Stimulated activated CD4-positive, alpha-beta T cell treated with anti-CD3 and anti-CD28 coated beads, Interleukin-2, amount 100 ng/mL, for 4 hours (primary cell): ENCODE results near the gene DIDO1.

Experiments
- DNase-seq: peaks from one replicate; pipeline ENCODE4 v3.0.0-alpha.2; 2020; ENCODE audit warnings: low read depth

DIDO1 gene

GRCh38 chr20:62926229-62927127, at the start of gene DIDO1:
Gene DIDO1, minus strand, starts transcription at chr20:62926505.
- DNase-seq, result peak; percentile 87

DNA sequence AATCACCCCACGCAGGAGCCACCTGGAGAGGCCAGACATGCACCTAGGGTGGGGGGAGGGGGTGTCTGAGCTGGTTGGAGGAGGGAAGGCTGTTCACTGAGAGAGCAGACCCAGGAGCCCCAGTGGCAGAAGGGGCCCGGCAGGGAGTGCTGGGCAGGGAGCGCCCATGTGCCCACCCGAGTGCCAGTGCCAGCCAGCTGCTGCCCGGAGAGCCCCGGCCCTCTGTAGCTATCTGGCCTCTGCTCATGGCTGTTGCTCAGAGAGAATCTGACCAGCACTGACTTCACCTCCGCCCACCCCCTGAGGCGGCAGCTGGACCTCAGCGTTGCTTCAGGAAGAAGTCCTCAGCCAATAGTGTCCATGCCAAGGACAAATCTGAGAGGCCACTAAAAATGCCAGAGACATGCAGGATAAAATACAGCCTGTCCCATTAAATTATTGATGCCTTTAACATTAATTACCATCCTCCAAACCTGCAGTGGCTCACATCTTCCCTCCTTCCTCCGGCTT, 49.0 kb upstream of the DIDO1 start:
- DNase-seq, result no peak

- no peak for DNase-seq
Observed at GRCh38 chr20:62972845-62973745, 46.8 kb upstream of the DIDO1 start.

- peak; percentile 74 for DNase-seq
Observed at GRCh38 chr20:62971950-62972844, 45.9 kb upstream of the DIDO1 start.

DNA sequence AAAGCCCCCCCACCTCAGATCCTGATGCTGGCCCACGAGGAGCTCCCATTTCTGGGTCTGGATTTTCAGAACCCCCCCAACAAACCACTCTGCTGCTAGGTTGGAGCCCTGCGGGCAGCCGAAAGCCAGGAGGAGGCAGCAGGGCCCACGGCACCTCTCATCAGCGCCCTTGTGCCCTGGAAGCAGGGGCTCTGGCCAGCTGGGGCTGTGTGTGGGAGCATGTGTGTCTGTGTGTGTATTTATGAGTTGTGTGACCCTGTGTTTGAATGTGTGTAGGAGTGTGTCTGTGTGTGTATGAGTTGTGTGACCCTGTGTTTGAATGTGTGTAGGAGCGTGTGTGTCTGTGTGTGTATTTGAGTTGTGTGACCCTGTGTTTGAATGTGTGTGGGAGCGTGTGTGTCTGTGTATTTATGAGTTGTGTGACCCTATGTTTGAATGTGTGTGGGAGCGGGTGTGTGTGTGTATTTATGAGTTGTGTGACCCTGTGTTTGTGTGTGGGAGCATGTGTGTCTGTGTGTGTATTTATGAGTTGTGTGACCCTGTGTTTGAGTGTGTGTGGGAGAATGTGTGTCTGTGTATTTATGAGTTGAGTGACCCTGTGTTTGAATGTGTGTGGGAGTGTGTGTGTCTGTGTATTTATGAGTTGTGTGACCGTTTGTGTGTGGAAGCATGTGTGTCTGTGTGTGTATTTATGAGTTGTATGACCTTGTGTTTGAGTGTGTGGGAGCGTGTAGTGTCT, 45.1 kb upstream of the DIDO1 start:
- no peak for DNase-seq

DNA sequence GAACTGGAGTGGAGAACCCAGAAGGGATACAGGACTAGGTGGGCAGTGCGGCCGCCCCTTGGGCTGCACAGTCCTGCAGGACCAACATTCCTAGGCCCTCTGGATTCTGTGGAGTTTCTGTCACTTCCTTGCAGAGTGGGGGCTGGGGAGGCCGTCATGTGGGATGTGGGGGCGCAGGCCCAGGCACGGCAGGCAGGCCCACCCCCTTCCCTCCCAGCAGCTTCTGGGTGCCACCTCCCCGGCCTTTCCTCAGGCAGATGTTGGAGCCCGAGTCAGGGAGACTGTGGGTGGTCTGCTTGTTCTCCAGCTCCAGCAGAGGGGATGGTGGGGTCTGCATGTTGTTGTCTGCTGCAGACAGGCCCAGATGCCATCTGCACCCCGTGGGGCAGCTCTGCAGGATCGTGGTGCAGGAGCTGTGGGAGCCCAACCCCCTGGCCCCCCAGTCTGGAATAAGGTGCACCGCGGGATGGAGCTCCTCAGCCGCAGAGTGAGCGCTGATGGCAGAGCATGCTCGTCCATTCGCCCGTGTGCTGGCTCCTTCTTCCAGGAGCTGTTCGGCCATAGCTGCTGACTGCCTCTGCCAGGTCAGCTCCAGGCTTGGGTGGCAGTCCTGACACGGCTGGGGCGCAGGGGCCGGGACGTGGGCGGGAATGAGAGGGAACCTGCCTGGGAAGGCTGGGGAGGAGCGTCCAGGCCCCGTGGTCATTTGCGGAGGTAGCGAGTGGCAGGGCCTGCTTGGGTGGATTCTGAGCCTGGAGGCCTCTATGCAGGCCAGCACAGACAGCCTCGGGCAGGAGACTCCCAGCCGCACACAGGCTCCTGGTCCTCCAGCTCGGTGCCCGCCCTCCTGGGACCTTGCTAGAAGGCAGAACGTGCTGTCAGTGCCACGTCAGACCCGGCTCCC, 44.3 kb upstream of the DIDO1 start:
- no peak for DNase-seq

DNA sequence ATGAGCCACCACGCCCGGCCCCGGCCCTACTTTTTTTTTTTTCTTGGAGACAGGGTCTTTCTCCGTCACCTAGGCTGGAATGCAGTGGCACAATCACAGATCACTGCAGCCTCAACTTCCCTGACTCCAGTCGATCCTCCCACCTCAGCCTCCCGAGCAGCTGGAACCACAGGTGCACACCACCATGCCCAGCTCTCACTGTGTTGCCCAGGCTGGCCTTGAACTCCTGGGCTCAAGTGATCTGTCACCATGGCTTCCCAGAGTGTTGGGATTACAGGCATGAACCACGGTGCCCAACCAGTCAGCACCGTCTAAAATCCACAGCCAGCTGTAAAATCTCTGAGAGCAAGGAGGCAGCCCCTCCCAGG, 43.6 kb upstream of the DIDO1 start:
- no peak for DNase-seq

GRCh38 chr20:62969179-62969760, 43.0 kb upstream of the DIDO1 start:
- DNase-seq, result no peak

DNA sequence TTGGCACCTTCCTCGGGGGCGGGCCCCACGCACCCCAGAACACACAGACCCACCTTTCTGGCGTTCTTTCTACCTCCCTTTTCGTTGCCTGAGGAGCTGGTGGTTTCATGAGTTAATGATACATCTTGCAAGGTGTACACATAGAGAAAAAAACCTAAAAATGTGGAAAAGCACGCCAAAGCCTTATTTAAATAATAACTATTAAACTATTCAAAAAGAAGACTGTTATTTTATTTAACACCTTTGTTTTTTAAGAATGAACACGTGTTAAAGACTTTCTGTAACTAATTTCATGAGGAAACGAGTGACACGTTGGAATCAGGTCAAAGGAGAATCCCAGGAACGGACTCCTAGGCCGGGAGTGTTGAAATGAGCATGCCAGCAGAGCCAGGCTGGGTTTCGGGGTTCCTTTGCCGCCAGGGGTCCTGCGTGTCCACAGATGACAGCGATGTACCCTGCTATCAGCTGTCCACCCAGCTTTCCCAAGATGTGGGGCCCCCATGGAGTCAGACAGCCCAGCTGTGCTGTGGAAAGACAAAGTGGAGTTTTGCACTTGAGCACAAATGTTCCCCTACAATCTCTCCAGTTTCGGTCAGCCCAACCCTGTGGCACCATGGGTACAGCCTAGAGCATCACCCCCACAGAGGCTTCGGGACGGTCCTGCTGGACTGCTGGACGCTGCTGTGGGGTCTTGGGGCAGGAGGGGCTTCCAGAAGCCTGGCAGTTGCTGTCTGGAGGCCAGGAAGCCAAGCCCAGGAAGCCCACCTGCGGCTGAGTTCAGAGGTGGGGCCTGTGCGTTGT, 42.3 kb upstream of the DIDO1 start:
- no peak for DNase-seq

DNA sequence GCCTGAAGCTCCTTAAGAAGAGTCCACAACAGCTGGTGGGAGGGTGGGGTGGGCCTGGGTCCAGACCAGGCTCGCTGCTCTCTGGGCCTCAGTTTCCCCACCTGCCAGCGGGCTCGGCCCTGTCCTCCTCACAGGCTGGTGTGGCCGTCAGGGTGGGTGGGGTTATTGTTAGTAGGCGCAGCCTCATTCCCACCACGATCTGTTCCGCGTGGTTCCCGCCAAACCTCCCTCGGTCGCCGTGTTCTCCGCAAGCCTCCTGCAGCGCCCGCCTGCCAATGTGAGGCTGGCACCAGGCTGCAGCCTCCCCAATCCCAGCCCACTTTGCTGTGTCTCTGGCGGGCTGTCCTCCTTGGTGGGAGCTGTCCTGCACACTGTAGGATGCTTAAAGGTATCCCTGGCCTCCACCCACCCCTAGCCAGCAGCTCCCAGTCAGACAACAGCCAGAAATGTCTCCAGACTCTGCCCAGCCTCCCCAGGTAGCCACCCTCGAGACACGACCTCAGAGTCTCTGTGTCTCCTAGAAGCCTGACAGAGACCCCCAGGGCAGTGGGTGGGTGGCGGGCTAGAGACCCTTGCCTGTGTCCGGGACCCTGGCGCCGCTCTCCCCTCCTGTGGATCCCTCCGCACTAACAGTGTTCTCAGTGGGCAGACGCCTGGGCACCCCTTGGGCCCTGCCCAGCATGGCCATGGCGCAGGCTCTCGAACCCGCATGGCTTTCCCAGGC, 41.5 kb upstream of the DIDO1 start:
- no peak for DNase-seq

- DNase-seq, result no peak
Observed at GRCh38 chr20:62967149-62967501, 40.8 kb upstream of the DIDO1 start.

GRCh38 chr20:62966212-62967148, 40.2 kb upstream of the DIDO1 start:
- no peak for DNase-seq

DNA sequence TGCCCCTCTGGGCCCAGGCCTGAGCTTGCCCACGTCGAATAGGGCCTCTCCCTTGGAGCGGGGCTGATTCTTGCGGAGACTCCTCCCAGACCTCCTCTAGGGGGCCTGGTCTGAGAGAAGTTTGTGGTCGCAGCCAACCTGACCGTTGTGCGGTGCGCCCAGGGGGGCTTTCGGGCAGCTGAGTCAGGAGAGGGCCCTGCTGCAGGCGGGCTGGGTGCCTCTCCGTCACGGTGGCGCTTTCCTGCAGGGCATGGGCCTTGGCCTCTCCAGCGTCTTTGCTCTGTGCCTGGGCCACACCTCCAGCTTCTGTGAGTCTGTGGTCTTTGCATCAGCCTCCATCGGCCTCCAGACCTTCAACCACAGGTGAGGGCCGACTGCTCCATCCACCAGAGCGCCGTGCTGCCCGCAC, 39.1 kb upstream of the DIDO1 start:
- DNase-seq, result no peak

- no peak for DNase-seq
Observed at GRCh38 chr20:62964700-62965099, 38.4 kb upstream of the DIDO1 start.

DNA sequence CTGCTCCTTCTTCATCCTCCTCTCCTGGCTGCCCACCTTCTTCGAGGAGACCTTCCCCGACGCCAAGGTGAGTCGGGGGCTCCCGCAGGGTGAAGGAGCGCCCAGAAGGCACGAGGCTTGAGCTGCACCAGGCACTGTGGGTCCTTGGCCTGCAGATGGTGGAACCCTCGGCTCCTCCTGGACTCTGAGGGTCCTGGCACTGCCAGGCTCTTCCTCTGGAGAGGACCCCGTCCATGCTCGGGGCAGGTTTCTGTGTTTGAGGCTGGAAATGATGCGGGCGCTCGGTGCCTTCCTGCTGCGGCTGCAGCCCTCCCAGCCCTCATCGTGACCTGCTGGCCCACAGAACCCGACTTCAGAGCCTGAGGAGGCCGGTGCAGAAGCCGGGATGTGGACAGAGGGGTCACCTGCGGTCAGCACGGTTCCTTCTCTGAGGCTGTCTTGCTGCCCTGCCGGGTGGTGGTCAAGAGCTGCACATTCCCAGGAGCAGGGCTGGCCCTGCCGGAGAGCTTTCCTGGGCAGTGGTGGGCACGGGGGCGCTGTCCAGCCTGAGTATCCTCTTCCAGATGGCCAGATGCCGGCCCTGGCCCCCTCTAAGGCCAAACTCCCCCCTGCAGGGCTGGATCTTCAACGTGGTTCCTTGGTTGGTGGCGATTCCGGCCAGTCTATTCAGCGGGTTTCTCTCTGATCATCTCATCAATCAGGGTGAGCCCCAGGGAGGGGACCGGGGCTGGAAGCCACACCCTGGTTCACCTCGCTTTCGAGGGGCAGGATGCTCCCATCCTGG, 37.5 kb upstream of the DIDO1 start:
- DNase-seq, result no peak
